Keratinocyte (primary cell): ENCODE data around the gene BOC.

Experiments used
- CTCF ChIP-seq, 3 experiments: IDR thresholded peaks in 1 of 3; conservative IDR thresholded peaks in 1 of 3; optimal IDR thresholded peaks in 1 of 3; 2 replicates in 2 of 3; 3 replicates in 1 of 3; pipeline versions ENCODE3 to v1.5.1; 2011; ENCODE audit warnings: low read length in 3 of 3, mild to moderate bottlenecking in 3 of 3, moderate library complexity in 2 of 3, control low read depth in 1 of 3, inconsistent platforms in 1 of 3; ENCODE audit not compliant: insufficient read depth in 2 of 3; ENCODE audit errors: extremely low read depth in 1 of 3
- EZH2 ChIP-seq: IDR thresholded peaks from one replicate; pipeline ENCODE4 v1.6.1; 2012; ENCODE audit warnings: inconsistent platforms, mild to moderate bottlenecking, low read length, moderate library complexity

- TF ChIP-seq EZH2 = no peak
- TF ChIP-seq CTCF (optimal IDR thresholded peaks at IDR 0.05 in 1 of 3, IDR thresholded peaks at IDR 0.05 in 1 of 3, conservative IDR thresholded peaks at IDR 0.05 in 1 of 3; ENCODE audit: extremely low read depth in 1 of 3, insufficient read depth in 2 of 3, low read length in 3 of 3) = no peak
Measured at GRCh38 chr3:113270786-113271185, 59.4 kb downstream of the BOC start.
